Tibial nerve (tissue), 4 donors: ENCODE data around the gene RASA3.

ENCODE experiments used
- EP300 ChIP-seq, 2 donors: sonication (generic); formaldehyde crosslinking; IDR thresholded peaks; one replicate each; pipeline ENCODE4 v1.6.1; 2017; ENCODE audit warnings: antibody characterized with exemption in 2 of 2, mild to moderate bottlenecking in 1 of 2
- POLR2A ChIP-seq, 2 donors: fragments of 450-650 bp; IDR thresholded peaks; one replicate each; pipeline ENCODE4 v1.6.1; 2017; ENCODE audit warnings: antibody characterized with exemption in 2 of 2, mild to moderate bottlenecking in 2 of 2, moderate library complexity in 2 of 2
- TF ChIP-seq, protein P1 (sequence below), 5 experiments: fragments of 200-600 bp in 3 of 5; fragments of 450-650 bp in 2 of 5; sonication (generic) in 3 of 5; IDR thresholded peaks; one replicate each; pipeline ENCODE4 v1.5.1; 2016 to 2019; ENCODE audit warnings: antibody characterized with exemption in 5 of 5, mild to moderate bottlenecking in 3 of 5, moderate library complexity in 2 of 5

GRCh38 chr13:114035186-114035582, 97.2 kb downstream of the RASA3 start:
- TF ChIP-seq POLR2A (IDR thresholded peaks at IDR 0.05) (no peak), EP300 (IDR thresholded peaks at IDR 0.05) (no peak)
- TF ChIP-seq, protein P1, sequence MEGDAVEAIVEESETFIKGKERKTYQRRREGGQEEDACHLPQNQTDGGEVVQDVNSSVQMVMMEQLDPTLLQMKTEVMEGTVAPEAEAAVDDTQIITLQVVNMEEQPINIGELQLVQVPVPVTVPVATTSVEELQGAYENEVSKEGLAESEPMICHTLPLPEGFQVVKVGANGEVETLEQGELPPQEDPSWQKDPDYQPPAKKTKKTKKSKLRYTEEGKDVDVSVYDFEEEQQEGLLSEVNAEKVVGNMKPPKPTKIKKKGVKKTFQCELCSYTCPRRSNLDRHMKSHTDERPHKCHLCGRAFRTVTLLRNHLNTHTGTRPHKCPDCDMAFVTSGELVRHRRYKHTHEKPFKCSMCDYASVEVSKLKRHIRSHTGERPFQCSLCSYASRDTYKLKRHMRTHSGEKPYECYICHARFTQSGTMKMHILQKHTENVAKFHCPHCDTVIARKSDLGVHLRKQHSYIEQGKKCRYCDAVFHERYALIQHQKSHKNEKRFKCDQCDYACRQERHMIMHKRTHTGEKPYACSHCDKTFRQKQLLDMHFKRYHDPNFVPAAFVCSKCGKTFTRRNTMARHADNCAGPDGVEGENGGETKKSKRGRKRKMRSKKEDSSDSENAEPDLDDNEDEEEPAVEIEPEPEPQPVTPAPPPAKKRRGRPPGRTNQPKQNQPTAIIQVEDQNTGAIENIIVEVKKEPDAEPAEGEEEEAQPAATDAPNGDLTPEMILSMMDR (IDR thresholded peaks at IDR 0.05): no peak
